SK-N-SH (cell line): ENCODE results near the gene NTM.

Source experiments
- CTCF ChIP-seq: fragments of 200-600 bp; sonication (generic); IDR thresholded peaks from 2 replicates; pipeline ENCODE4 v1.6.1; 2017; ENCODE audit warnings: antibody characterized with exemption, mild to moderate bottlenecking, moderate library complexity
- EP300 ChIP-seq, 2 experiments: IDR thresholded peaks; 2 replicates each; pipeline versions ENCODE4 v1.4.0 to v1.6.1; 2012; ENCODE audit warnings: borderline replicate concordance in 1 of 2, low read depth in 1 of 2, low read length in 1 of 2
- JUND ChIP-seq: IDR thresholded peaks from 2 replicates; pipeline ENCODE4 v1.4.0; 2012
- MAX ChIP-seq: IDR thresholded peaks from 2 replicates; pipeline ENCODE4 v1.4.0; 2012; ENCODE audit warnings: low read depth
- RAD21 ChIP-seq: IDR thresholded peaks from 2 replicates; pipeline ENCODE4 v1.6.1; 2012; ENCODE audit warnings: mild to moderate bottlenecking, low read length
- SIN3A ChIP-seq: IDR thresholded peaks from 2 replicates; pipeline ENCODE4 v1.6.1; 2012; ENCODE audit warnings: low read depth, mild to moderate bottlenecking, low read length, moderate library complexity, borderline replicate concordance
- YY1 ChIP-seq: IDR thresholded peaks from 2 replicates; pipeline ENCODE4 v1.4.0; 2012; ENCODE audit warnings: low read depth, mild to moderate bottlenecking

DNA sequence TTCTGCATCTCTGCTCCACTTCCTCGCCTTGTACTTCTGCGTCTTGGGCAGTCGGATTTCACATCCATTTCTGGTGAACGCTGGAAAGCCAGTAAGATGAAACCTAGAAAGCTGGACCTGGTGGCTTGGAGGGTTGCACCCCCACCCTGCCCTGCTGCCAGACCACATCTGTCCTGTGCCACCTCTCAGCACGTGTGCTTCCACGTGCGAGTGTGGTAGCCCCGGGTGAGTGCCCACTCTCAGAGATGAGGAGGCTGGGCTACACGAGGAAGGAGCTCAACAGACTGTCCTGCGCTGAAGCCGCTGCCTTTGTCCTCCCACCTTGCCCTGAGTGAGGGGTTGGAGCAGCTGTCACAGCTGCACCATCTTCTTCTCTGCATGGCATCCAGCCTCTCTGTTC is 77.5 kb downstream of the NTM start:
- no peak for TF ChIP-seq EP300 (IDR thresholded peaks at IDR 0.05; ENCODE audit: borderline replicate concordance in 1 of 2, low read depth in 1 of 2, low read length in 1 of 2)
- no peak for TF ChIP-seq SIN3A
- TF ChIP-seq RAD21: no peak
- TF ChIP-seq YY1: no peak
- TF ChIP-seq JUND: no peak
- TF ChIP-seq CTCF: no peak
- TF ChIP-seq MAX: no peak
